ENCODE data around the gene PSD4. TPM values are rescaled to one million over a fixed set of nuclear protein-coding genes. Genes with fewer than 3 reads are reported as not detected.

PSD4 gene
- total RNA-seq, 1 donor from 2014 or later = 11.2 TPM

GRCh38 chr2:113211226-113212105, 37.7 kb downstream of the PSD4 start:
- H3K4me3 ChIP-seq = no peak overlapping the region
- H3K27ac ChIP-seq = peak overlapping the region; percentile 31 to 32
- no peaks in the 10 kb centered on the region for H3K4me1 ChIP-seq

GRCh38 chr2:113212245-113213060, 38.7 kb downstream of the PSD4 start:
- Histone ChIP-seq H3K27ac (peak overlapping the region; percentile 31 to 32), H3K4me1 (no peaks in the 10 kb centered on the region)

More at GRCh38 chr2:113211226-113212105, 37.7 kb downstream of the PSD4 start:
- no peaks in the 10 kb centered on the region for H3K9me3 ChIP-seq
- no peaks in the 10 kb centered on the region for H3K36me3 ChIP-seq
- H3K27me3 ChIP-seq = no peaks in the 10 kb centered on the region
- TF ChIP-seq CTCF (IDR thresholded peaks at IDR 0.05) = no peak
- intact Hi-C loops (cut with DNase I) = no loop called here
- DNase-seq (ENCODE audit: low spot score in 2 of 2) = no peak

GRCh38 chr2:113213061-113213930, 39.5 kb downstream of the PSD4 start:
- no peak for DNase-seq (ENCODE audit: low spot score in 2 of 2)
- H3K27me3 ChIP-seq = no peaks in the 10 kb centered on the region
- intact Hi-C loops (cut with DNase I) = no loop called here

More at GRCh38 chr2:113212245-113213060, 38.7 kb downstream of the PSD4 start:
- H3K9me3 ChIP-seq = no peaks in the 10 kb centered on the region
- no peaks in the 10 kb centered on the region for H3K36me3 ChIP-seq
- TF ChIP-seq CTCF (IDR thresholded peaks at IDR 0.05) = no peak
- H3K27me3 ChIP-seq = no peaks in the 10 kb centered on the region
- intact Hi-C loops (cut with DNase I) = no loop called here
- DNase-seq (ENCODE audit: low spot score in 2 of 2) = no peak
- no peak overlapping the region for H3K4me3 ChIP-seq

GRCh38 chr2:113214141-113214540, 40.4 kb downstream of the PSD4 start:
- Histone ChIP-seq H3K27me3 (no peaks in the 10 kb centered on the region), H3K4me1 (no peaks in the 10 kb centered on the region), H3K36me3 (no peaks in the 10 kb centered on the region), H3K27ac (no peak overlapping the region), H3K9me3 (no peaks in the 10 kb centered on the region), H3K4me3 (no peak overlapping the region)
- intact Hi-C loops (cut with DNase I) = no loop called here
- no peak for DNase-seq (ENCODE audit: low spot score in 2 of 2)
- TF ChIP-seq CTCF (IDR thresholded peaks at IDR 0.05) = no peak

More at GRCh38 chr2:113213061-113213930, 39.5 kb downstream of the PSD4 start:
- Histone ChIP-seq H3K4me3 (no peak overlapping the region), H3K4me1 (no peaks in the 10 kb centered on the region), H3K9me3 (no peaks in the 10 kb centered on the region), H3K36me3 (no peaks in the 10 kb centered on the region), H3K27ac (no peak overlapping the region)
- TF ChIP-seq CTCF (IDR thresholded peaks at IDR 0.05) = no peak

- no peak for DNase-seq (ENCODE audit: low spot score in 2 of 2)
- H3K4me1 ChIP-seq = no peaks in the 10 kb centered on the region
- H3K27ac ChIP-seq = no peak overlapping the region
- no peaks in the 10 kb centered on the region for H3K9me3 ChIP-seq
- H3K27me3 ChIP-seq = no peaks in the 10 kb centered on the region
- no peaks in the 10 kb centered on the region for H3K36me3 ChIP-seq
- H3K4me3 ChIP-seq = no peak overlapping the region
- intact Hi-C loops (cut with DNase I) = no loop called here
- no peak for TF ChIP-seq CTCF (IDR thresholded peaks at IDR 0.05)
These were observed 41.3 kb downstream of the PSD4 start for GRCh38 chr2:113215056-113215455.
